Endothelial cell of umbilical vein (primary cell): ENCODE results near the gene TCEAL4. TPM values are rescaled to one million over a fixed set of nuclear protein-coding genes. Genes with fewer than 3 reads are reported as not detected.

ENCODE experiments used
- BruUV-seq: library from RNA; stranded (reverse); fragments of 400-500 nt; replicated peaks from 2 replicates; lab custom pipeline; 2021; lab: Mats Ljungman, UMichigan
- CTCF ChIA-PET: fragments of 300-600, 350-600 bp; sonication (Branson Sonifier 250); formaldehyde crosslinking; loops from one replicate; lab custom pipeline; 2021; ENCODE audit warnings: antibody characterized with exemption, inconsistent platforms; lab: Charles Lee
- POLR2A ChIA-PET: fragments of 300-600, 350-600 bp; sonication (Branson Sonifier 250); formaldehyde crosslinking; loops from one replicate; lab custom pipeline; 2021; ENCODE audit warnings: antibody characterized with exemption, inconsistent platforms; lab: Charles Lee
- DNase-seq: peaks from one replicate; pipeline ENCODE4 v3.0.0-alpha.2; 2011; ENCODE audit warnings: low read depth, low spot score
- FAIRE-seq: peaks from 2 replicates; lab custom pipeline; 2011; peaks lifted over from hg19 to GRCh38; lab: Jason Lieb, UNC
- H2AFZ ChIP-seq: 2 replicates; pipeline ENCODE4 v1.6.0; 2012; ENCODE audit warnings: low read depth, low read length, control low read depth, inconsistent platforms
- H3K27ac ChIP-seq: 2 replicates; pipeline ENCODE4 v1.5.1; 2011; ENCODE audit warnings: low read depth, mild to moderate bottlenecking, control low read depth, low read length, moderate library complexity; ENCODE audit not compliant: insufficient read depth
- H3K27me3 ChIP-seq, 2 experiments: 2 replicates each; pipeline versions ENCODE4 v1.6.0 to v1.6.1; 2011; ENCODE audit warnings: low read length in 2 of 2, mixed read lengths in 1 of 2; ENCODE audit not compliant: control insufficient read depth in 2 of 2, insufficient read depth in 2 of 2
- H3K36me3 ChIP-seq, 2 experiments: 2 replicates in 1 of 2; 3 replicates in 1 of 2; pipeline ENCODE4 v1.5.1; 2011; ENCODE audit warnings: low read length in 2 of 2, mild to moderate bottlenecking in 1 of 2, moderate library complexity in 1 of 2; ENCODE audit not compliant: control insufficient read depth in 2 of 2, insufficient read depth in 2 of 2; ENCODE audit errors: extremely low read depth in 1 of 2
- H3K4me1 ChIP-seq: 3 replicates; pipeline ENCODE4 v1.5.1; 2011; ENCODE audit warnings: mild to moderate bottlenecking, low read length; ENCODE audit not compliant: control insufficient read depth, insufficient read depth; ENCODE audit errors: extremely low read depth
- H3K4me2 ChIP-seq: 2 replicates; pipeline ENCODE4 v1.6.1; 2011; ENCODE audit warnings: low read length, control low read depth, mixed read lengths; ENCODE audit not compliant: insufficient read depth
- H3K4me3 ChIP-seq, 3 experiments: fragments of 200-600 bp in 1 of 3; sonication (generic), shearing (Covaris generic) in 1 of 3; replicated peaks in 1 of 3; 2 replicates each; pipeline ENCODE4 v1.5.1; 2011 to 2016; ENCODE audit warnings: control low read depth in 3 of 3, low read length in 3 of 3, mild to moderate bottlenecking in 2 of 3, inconsistent platforms in 1 of 3, low read depth in 1 of 3, moderate library complexity in 1 of 3; ENCODE audit not compliant: insufficient read depth in 1 of 3
- H3K79me2 ChIP-seq: 2 replicates; pipeline ENCODE4 v1.6.0; 2012; ENCODE audit warnings: low read length, inconsistent platforms; ENCODE audit not compliant: control insufficient read depth, insufficient read depth
- H3K9ac ChIP-seq: replicated peaks from 2 replicates; pipeline ENCODE3; 2011; ENCODE audit warnings: low read length, control low read depth; ENCODE audit not compliant: insufficient read depth; ENCODE audit errors: extremely low read depth
- H3K9me1 ChIP-seq: replicated peaks from 3 replicates; pipeline ENCODE4 v1.6.0; 2011; ENCODE audit warnings: mild to moderate bottlenecking, low read length; ENCODE audit not compliant: control insufficient read depth, insufficient read depth; ENCODE audit errors: extremely low read depth
- H3K9me3 ChIP-seq: replicated peaks from 2 replicates; pipeline ENCODE4 v1.5.1; 2012; ENCODE audit warnings: low read length, inconsistent platforms; ENCODE audit not compliant: control insufficient read depth, insufficient read depth
- H4K20me1 ChIP-seq: replicated peaks from 2 replicates; pipeline ENCODE3; 2011; ENCODE audit warnings: mild to moderate bottlenecking, low read length; ENCODE audit not compliant: control insufficient read depth, insufficient read depth; ENCODE audit errors: extremely low read depth
- EZH2 ChIP-seq: IDR thresholded peaks from 2 replicates; pipeline ENCODE4 v1.6.1; 2012; ENCODE audit warnings: borderline replicate concordance, low read depth, mild to moderate bottlenecking, moderate library complexity, low read length, inconsistent platforms; ENCODE audit not compliant: severe bottlenecking
- FOS ChIP-seq: IDR thresholded peaks from 2 replicates; pipeline ENCODE4 v1.6.1; 2011; ENCODE audit warnings: mild to moderate bottlenecking, low read length, moderate library complexity, borderline replicate concordance; ENCODE audit not compliant: insufficient read depth
- GATA2 ChIP-seq: IDR thresholded peaks from 2 replicates; pipeline ENCODE4 v1.7.0; 2011; ENCODE audit warnings: low read depth, mild to moderate bottlenecking, moderate library complexity, mixed read lengths, low read length; ENCODE audit not compliant: insufficient read length, insufficient read depth
- JUN ChIP-seq: IDR thresholded peaks from 2 replicates; pipeline ENCODE4 v1.6.1; 2011; ENCODE audit warnings: borderline replicate concordance, low read depth; ENCODE audit not compliant: insufficient read length, insufficient read depth
- MYC ChIP-seq: IDR thresholded peaks from one replicate; pipeline ENCODE4 v1.6.1; 2011; ENCODE audit warnings: mild to moderate bottlenecking, low read depth, low read length
- POLR2A ChIP-seq: IDR thresholded peaks from 2 replicates; pipeline ENCODE4 v1.6.1; 2012; ENCODE audit warnings: low read depth, mild to moderate bottlenecking, control low read depth, low read length
- POLR2AphosphoS5 ChIP-seq: IDR thresholded peaks from 2 replicates; pipeline ENCODE4 v1.6.1; 2012; ENCODE audit warnings: low read depth, mild to moderate bottlenecking, control low read depth, low read length, moderate library complexity; ENCODE audit not compliant: insufficient read depth
- dilution Hi-C: fragments of 300-500 bp; cut with MboI; formaldehyde crosslinking; loops from one replicate; pipeline ENCODE4 v1.15.0; 2019; ENCODE audit warnings: low sequenced_read_pairs; ENCODE audit not compliant: extremely low pct_ligation_motif_present
- intact Hi-C: fragments of 100-400 bp; cut with micrococcal nuclease; formaldehyde crosslinking; loops from one replicate; pipeline ENCODE4 v1.10.0; 2022
- polyA plus RNA-seq, 4 experiments: library from polyadenylated mRNA; depleted of rRNA in 3 of 4; stranded (reverse) in 3 of 4; unstranded in 1 of 4; fragments of >200 nt; gene quantifications; 2 replicates each; pipeline versions ENCODE4 v1.2.1 to v1.2.3, GENCODE V29; 2011 to 2012; ENCODE audit warnings: missing spikeins in 1 of 4
- total RNA-seq: library from RNA; stranded (reverse); gene quantifications from 2 replicates; pipeline ENCODE4 v1.2.3, GENCODE V29; 2021
- TF ChIP-seq, protein P1 (sequence below), 2 donors: IDR thresholded peaks; 1 replicate in 1 of 2; 2 replicates in 1 of 2; pipeline ENCODE4 v1.5.1; 2011; ENCODE audit warnings: low read length in 2 of 2, mild to moderate bottlenecking in 2 of 2, moderate library complexity in 2 of 2, control low read depth in 1 of 2, inconsistent platforms in 1 of 2, low read depth in 1 of 2; ENCODE audit not compliant: insufficient read depth in 1 of 2; ENCODE audit errors: extremely low read depth in 1 of 2
- TF ChIP-seq, protein P2 (sequence below): IDR thresholded peaks from 2 replicates; pipeline ENCODE4 v1.6.1; 2011; ENCODE audit not compliant: insufficient read depth, insufficient read length

The TCEAL4 gene
- total and polyA plus RNA-seq, 2 donors (not counting 3 experiments of a cell fraction or from before 2014, with no cell fraction given), result 16.9 to 74.6 TPM

DNA sequence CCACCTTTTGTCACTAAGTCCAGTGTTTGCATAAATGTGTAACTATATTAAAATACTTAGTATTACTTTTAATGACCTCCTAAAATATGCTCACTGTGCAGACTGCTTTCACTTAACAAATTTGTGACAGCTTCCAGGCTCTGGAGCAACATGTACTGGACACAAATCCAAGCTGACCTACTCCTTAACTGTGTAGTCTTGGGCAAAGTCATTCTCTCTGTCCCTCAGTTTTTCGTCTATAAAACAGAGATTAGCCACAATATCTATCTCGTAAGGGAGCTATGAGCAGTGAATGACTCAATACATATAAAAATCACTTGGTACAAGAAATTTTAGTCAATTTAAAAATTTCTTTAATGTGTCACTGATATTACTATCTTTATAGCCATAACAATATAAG, 45.6 kb upstream of the TCEAL4 start:
- Histone ChIP-seq H3K4me2 (no peak overlapping the region), H3K79me2 (no peaks in the 10 kb centered on the region), H2AFZ (no peak overlapping the region), H3K36me3 (no peaks in the 10 kb centered on the region), H3K9me3 (no peaks in the 10 kb centered on the region), H3K27me3 (no peaks in the 10 kb centered on the region), H3K27ac (no peak overlapping the region), H3K4me1 (no peaks in the 10 kb centered on the region), H3K9me1 (no peaks in the 10 kb centered on the region), H3K9ac (no peak overlapping the region), H3K4me3 (no peak overlapping the region), H4K20me1 (no peaks in the 10 kb centered on the region)
- BruUV-seq, result no TSS peak
- TF ChIP-seq POLR2A (no peak), JUN (no peak), POLR2AphosphoS5 (no peak), EZH2 (no peak), MYC (no peak), GATA2 (no peak), FOS (no peak)
- TF ChIP-seq, protein P1, sequence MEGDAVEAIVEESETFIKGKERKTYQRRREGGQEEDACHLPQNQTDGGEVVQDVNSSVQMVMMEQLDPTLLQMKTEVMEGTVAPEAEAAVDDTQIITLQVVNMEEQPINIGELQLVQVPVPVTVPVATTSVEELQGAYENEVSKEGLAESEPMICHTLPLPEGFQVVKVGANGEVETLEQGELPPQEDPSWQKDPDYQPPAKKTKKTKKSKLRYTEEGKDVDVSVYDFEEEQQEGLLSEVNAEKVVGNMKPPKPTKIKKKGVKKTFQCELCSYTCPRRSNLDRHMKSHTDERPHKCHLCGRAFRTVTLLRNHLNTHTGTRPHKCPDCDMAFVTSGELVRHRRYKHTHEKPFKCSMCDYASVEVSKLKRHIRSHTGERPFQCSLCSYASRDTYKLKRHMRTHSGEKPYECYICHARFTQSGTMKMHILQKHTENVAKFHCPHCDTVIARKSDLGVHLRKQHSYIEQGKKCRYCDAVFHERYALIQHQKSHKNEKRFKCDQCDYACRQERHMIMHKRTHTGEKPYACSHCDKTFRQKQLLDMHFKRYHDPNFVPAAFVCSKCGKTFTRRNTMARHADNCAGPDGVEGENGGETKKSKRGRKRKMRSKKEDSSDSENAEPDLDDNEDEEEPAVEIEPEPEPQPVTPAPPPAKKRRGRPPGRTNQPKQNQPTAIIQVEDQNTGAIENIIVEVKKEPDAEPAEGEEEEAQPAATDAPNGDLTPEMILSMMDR (IDR thresholded peaks at IDR 0.05; ENCODE audit: extremely low read depth in 1 of 2, insufficient read depth in 1 of 2, low read depth in 1 of 2, low read length in 2 of 2), result no peak
- TF ChIP-seq, protein P2, sequence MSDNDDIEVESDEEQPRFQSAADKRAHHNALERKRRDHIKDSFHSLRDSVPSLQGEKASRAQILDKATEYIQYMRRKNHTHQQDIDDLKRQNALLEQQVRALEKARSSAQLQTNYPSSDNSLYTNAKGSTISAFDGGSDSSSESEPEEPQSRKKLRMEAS, result no peak
- DNase-seq, result no peak
- ChIA-PET CTCF (interaction anchor here (1.8 kb wide), 1 partner anchor 90 kb away, joined by 6 read pairs; no protein-coding TSS in a partner anchor), POLR2A (no interaction called here)
- intact Hi-C loops, result no loop called here
- dilution Hi-C loops, result no loop called here
- FAIRE-seq, result no peak
